Activated T-helper 1 cell treated with Interleukin-2 at 50 U/mL for 16 hours (primary cell): ENCODE results near the gene DNAJB2.
"Not testable (repeated sequence)": the region's sequence is repeated elsewhere in the genome, so short reads cannot be mapped to it uniquely, and the experiment has no call there.

ENCODE experiments used
- DNase-seq: peaks from one replicate; pipeline ENCODE4 v3.0.0-alpha.2; 2020; ENCODE audit warnings: low read depth

The DNAJB2 gene

DNA sequence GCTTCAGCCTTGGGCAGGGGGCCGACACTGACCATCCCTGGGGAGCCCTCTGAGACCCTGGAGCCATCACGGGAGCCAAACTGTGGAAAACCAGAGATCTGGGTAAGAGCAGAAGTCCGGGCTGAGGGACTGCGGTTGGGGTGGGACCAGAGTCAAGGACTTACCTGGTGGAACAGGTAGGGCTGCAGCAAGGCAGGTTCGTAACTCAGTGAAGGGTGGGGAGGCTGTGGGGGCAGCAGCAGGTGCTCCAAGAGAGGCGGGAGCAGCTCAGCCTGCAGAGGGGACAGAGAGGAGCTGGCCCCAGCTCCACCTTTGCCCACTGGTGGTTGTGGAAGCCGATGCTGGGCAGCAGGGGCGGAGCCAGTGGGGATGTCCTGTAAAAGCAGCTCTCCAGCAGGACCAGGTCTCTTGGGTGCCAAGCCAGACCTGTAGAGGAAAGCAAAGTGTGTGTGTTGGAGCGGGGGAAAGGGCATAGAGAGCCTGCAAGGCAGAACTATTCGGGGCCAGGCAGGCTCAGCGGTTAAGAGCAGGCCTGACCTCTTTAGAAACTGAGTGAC, 23.3 kb downstream of the DNAJB2 start:
- DNase-seq, result no peak

DNA sequence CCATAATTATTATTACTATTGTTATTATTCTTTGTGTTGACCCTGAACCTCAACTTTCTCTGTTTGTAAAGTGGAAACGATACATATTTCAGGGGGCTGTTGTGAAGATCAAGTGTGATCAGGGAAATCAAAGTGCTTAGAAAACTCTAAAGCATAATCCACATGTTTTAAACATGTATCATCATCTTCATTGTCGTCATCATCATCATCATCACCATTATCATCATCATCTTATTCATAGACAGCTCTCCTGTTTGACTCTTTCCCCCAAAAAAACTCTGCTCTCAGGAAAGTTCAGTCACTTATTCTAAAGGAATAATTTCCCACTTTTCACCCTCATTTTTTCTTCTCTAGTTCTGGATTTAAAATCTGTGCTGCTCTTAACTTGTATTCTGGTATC, 25.1 kb downstream of the DNAJB2 start:
- no peak for DNase-seq

DNA sequence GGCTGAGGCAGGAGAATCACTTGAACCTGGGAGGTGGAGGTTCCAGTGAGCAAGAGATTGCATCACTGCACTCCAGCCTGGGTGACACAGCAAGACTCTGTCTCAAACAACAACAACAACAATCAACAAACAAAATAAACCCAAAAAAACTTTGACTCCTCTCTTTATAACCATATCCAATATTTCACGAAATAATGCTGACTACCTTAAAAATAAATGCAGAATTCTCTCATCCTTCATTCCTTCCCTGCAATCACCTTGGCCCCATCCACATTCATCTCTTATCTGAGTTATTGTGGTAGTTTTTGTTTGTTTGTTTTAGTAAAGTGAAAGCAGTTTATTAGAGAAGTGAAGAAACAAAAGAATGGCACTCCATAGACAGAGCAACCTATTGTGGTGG, 26.9 kb downstream of the DNAJB2 start:
- DNase-seq, result no peak

DNA sequence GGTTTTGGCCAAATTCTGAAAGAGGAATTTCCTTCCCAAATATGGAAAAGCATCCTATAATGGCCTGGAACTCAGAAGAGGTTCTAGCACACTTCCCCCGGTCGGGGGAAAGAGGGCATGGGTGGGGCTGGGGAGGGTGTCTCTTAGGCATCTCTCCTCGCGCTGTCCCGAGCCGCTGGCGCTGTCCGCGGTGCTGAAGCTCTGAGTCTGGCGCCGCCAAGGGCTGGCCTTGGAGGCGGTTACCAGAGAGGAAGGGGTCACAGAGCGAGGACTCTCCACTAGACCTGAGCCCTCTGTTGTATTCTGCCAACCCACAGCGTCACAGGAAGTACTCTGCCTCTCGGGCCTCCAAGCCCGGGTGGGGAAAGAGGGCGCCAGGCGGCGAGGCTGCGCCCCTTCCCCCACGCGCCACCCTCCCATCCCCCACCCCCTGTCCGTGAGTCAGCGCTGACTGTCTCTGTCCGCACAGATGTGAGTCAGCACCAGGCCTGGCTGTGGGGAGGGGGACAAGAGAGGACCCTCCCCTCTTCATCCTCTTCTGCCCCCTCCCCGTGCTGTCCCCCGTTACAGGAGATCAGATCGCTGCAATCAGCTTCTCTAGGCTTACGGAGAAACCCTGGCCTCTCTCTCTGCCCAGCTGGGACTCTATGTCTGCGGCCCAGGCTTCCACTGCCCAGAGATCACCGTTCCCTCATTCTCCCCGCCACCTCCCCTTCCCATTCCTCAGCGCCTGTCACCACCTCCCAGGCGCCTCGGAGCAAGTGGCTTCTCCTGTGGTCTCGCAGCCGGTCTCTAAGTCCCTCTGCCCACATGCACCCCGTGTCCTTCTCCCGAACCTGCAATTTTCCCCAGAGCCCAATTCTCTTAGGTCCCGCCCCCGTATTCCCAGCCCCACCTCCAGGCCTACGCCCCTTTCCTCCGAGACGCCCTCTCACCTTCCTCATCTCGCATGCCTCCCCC, 29.3 kb downstream of the DNAJB2 start:
- peak; percentile 40 for DNase-seq

DNA sequence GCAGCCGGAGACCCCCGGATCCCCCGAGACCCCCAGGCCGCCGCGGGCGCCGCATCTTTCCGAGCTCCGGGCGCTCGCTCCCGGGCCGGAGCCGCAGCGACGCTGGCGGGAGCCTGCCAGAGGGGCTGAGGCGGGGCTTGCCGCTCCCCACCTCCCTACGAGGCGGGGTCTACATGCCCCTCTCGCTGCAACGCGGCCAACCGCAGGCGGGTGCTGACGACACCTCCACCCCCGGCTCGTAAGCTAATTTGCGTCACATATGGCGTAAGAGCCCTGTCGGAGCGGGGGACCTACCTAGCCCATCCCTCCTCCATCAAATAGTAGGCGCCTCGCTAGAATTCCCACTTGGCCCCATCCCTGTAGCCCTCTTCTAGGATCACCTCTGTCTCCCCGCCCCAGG, 30.1 kb downstream of the DNAJB2 start, which contains the start of gene PTPRN:
PTPRN (minus strand) TSS at position 124 of the 400 bp plus-strand sequence; CDS start at position 55, 69 bp downstream.
- DNase-seq, result no peak

DNA sequence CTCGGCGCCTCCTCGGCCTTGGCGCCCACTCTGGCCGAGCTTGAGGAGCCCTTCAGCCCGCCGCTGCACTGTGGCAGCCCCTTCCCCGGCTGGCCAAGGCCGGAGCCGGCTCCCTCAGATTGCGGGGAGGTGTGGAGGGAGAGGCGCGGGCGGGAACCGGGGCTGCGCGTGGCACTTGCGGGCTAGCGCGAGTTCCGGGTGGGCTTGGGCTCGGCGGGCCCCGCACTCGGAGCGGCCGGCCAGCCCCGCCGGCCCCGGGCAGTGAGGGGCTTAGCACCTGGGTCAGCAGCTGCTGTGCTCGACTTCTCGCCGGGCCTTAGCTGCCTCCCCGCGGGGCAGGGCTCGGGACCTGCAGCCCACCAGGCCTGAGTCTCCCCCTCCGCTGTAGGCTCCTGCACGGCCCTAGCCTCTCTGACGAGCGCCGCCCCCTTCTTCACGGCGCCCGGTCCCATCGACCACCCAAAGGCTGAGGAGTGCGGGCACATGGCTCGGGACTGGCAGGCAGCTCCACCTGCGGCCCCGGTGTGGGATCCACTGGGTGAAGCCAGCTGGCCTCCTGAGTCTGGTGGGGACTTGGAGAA, 33.6 kb downstream of the DNAJB2 start:
- DNase-seq, result not testable (repeated sequence)

DNA sequence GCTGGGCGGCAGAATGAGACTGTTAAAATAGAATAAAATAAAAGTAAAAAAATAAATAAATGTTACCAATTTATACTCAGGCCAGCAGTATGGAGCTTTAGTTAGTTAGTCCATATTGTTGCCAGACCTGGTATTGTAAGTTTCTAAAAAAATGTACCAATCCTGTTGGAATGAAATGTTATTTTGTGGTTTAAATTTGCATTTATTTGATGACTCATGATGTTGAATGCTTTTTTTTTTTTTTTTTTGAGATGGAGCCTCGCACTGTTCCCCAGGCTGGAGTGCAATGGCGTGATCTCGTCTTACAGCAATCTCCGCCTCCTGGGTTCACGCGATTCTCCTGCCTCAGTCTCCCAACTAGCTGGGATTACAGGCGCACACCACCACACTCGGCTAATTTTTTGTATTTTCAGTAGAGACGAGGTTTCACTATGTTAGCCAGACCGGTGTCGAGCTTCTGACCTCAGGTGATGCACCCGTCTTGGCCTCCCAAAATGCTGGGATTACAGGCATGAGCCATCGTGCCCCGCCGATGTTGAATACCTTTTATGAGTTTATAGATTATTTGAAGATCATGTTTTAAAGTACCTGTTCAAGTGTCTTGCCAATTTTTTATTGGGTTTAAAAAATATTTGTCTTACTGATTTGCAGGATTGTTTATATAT, 35.8 kb downstream of the DNAJB2 start:
- no peak for DNase-seq

DNA sequence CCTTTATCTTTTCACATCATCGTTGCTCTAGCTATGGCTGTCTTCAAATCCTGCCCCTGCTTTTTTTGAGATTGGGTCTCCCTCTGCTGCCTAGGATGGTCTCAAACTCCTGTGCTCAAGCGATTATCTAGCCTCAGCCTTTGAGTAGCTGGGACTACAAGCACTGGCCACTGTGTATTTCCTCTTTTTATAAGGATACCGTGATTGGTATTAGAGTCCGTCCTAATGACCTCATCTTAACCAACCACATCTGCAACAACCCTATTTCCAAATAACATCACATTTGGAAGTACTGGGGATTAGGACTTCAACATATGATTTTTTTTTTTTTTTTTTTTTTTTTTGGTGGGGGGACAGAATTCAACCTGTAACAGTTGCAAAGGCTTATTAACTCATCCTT, 44.3 kb downstream of the DNAJB2 start:
- DNase-seq, result no peak

DNA sequence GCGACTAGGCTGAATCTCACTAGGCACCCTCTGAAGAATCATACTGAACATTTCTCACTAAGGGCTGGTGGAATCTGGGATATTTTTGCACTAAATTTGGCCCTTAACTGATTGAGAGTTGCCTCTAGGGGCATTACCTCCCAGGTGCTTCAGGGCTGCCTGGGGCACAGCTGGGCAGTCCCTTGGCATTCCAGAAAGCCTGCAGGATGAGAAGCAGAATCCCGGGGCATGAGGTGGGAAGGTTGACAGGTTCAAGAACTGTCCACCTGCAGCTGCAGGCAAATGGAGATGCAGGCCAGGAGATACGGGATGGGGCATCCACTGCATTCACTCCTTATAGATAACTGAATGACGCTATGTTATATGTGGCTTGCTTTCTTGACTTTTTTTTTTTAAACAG, 46.0 kb downstream of the DNAJB2 start:
- DNase-seq, result no peak

DNA sequence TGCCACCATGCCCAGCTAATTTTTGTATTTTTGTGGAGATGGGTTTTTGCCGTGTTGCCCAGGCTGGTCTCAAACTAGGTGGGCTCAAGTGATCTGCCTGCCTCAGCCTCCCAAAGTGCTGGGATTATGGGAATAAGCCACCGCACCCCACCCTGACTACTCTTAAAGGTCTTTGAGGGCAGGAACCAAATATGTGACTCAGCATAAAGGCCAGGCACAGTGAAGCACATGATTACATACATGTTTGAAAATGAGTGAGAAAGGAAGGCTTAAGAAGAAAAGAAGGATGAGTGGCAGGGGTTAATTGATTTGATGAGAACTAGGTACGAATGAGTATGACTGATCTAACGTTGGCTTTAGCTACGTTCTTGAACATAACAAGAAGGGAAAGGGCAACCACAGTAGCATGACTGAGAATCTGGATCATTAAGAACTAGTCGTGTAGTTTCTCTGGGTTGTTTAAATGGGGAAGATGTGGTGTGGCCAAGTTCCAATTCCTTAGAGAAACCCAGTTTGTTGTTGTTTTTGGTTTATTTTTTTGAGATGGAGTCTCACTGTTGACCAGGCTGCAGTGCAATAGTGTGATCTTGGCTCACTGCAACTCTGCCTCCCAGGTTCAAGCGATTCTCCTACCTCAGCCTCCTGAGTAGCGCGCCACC, 46.6 kb downstream of the DNAJB2 start:
- DNase-seq, result no peak

DNA sequence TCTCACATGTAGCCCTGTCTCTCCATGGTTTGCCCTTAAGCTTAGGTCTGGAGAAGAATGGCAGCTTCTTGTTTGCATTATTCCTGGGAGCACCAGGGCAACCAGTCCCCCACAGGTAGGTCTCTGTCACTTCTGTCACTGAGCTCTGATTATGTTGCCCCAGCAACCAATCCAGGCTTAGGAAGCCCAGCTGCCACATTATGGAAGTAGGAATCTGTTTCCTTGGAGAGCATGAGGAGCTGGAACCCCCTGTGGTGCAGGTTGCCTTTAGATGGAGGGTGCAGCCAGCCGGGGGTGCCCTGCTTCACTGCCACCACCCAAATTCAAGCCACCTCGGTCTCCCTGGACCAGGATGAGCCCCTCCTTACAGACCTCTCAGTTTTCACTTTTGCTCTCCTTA, 48.6 kb downstream of the DNAJB2 start:
- DNase-seq, result no peak

DNA sequence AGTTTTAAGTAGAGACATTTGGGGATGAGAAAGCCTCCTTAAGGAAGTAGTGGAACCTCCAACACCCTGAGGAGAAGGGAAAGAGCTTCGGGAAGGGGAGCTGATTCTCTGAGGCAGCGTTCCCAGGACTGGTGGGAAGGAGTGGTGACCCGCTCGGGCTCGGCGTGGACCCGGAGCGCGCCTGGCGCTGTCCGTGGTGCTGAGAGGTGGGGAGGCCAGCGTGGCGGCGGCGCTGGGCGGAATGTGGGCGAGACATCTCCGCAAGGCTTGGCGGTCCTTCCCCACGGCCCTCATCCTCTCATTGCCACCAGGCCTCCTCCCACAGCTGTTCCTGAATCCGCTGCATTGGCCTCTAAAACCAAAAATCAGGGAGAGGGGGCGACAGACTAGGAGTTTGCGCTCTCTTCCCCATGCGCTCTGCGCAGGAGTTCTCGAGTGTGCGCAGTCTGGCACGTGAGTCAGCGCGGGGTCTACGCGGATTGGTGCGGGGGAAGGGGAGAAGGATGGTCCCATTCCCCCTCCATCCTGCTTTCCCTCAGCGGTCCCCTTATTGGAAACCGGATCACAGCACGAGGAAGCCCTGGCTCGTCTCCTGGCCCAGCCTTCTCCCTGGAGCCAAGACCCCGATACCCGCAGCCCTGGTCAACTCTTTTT, 52.5 kb downstream of the DNAJB2 start:
- no peak for DNase-seq

DNA sequence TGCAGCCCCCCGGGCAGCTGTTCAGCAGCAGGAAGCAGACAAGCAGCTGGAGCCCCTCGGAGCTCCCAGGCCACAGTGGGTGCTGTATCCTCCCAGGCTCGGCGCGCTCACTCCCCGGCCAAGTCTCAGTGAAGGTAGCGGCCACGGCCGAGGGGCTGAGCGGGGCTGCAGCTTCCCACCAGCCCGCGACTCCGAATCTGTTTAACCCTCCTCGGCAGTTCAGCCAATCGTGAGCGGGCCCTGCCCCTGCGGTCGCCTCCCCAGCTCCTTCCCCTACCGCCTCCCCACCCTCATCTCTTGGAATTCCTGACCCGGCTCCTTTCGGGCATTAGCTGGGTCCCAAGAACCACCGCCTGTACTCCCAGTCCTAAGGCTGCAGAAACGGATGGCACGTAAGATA, 53.4 kb downstream of the DNAJB2 start, which contains the start of gene RESP18:
RESP18 (minus strand) TSS at position 203 of the 400 bp plus-strand sequence.
- no peak for DNase-seq

DNA sequence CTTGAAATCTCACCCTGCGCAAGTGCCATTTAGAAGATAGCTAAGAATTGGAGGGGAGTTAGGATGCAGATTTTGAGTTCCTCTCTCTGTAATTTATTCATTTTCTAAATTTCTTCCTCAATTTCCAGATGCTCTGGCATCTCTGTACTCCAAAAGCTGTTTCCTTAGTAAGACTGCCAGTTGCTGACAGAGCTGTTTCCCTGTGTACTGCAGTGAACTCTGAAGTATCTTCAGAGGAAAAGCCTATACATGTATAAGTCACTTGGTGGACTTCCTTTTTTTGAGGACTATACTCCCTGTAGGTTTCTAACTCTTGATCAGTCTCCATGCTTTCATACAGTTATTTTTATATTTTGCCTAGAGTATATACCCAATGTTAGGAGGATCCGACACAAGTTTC, 54.9 kb downstream of the DNAJB2 start:
- DNase-seq, result no peak

DNA sequence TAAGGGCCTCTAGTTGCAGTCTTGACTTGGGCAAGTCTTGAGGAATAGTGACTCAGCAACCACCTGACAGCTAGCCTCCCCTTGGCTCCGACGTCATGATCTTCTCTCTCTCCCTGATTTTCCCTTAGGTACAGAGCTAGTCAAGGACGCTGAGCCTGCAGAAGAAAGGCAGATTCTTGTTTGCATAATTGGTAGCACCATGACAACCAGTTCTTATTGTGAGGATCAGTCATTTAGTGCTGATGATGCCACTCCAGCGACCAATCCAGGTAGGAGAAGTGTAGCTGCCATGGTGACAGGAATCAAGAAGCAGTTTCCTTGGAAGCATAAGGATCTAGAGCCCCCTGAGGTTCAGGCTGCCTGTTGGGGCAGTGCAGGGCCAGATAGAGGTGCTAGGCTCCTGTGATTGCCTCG, 56.2 kb downstream of the DNAJB2 start:
- DNase-seq, result no peak
